Transverse colon (tissue), 4 donors: ENCODE measurements around the gene NUP214. TPM values are rescaled to one million over a fixed set of nuclear protein-coding genes. Genes with fewer than 3 reads are reported as not detected.
"Not testable (repeated sequence)": the region's sequence is repeated elsewhere in the genome, so short reads cannot be mapped to it uniquely, and the experiment has no call there.

Experiments
- DNase-seq: peaks from one replicate; pipeline ENCODE4 v3.0.0-alpha.2; 2019
- H3K27ac ChIP-seq, 4 donors: fragments of 200-600 bp; sonication (generic); 2 replicates each; pipeline ENCODE4 v1.5.1; 2016 to 2018; ENCODE audit warnings: inconsistent platforms in 4 of 4
- H3K27me3 ChIP-seq: fragments of 200-600 bp; sonication (generic); 2 replicates; pipeline ENCODE4 v1.5.1; 2017; ENCODE audit warnings: inconsistent platforms
- H3K36me3 ChIP-seq, 4 donors: fragments of 200-600 bp; sonication (generic); 2 replicates each; pipeline ENCODE4 v1.5.1; 2017 to 2019; ENCODE audit warnings: inconsistent platforms in 4 of 4
- H3K4me1 ChIP-seq, 4 donors: fragments of 200-600 bp; sonication (generic); 2 replicates each; pipeline ENCODE4 v1.5.1; 2017 to 2020; ENCODE audit warnings: inconsistent platforms in 4 of 4
- H3K4me3 ChIP-seq, 4 donors: fragments of 200-600 bp; sonication (generic); 1 replicate in 1 of 4; 2 replicates in 3 of 4; pipeline versions ENCODE4 v1.5.1 to v1.6.1; 2017 to 2019; ENCODE audit warnings: inconsistent platforms in 4 of 4
- H3K9me3 ChIP-seq, 2 donors: fragments of 200-600 bp; sonication (generic); 2 replicates each; pipeline ENCODE4 v1.5.1; 2017 to 2019; ENCODE audit warnings: inconsistent platforms in 2 of 2
- EP300 ChIP-seq: sonication (generic); formaldehyde crosslinking; IDR thresholded peaks from one replicate; pipeline ENCODE4 v1.6.1; 2017; ENCODE audit warnings: antibody characterized with exemption, low read depth
- POLR2A ChIP-seq: fragments of 450-650 bp; IDR thresholded peaks from one replicate; pipeline ENCODE4 v1.6.1; 2016; ENCODE audit warnings: antibody characterized with exemption, mild to moderate bottlenecking, moderate library complexity
- POLR2AphosphoS5 ChIP-seq, 3 donors: sonication (generic); formaldehyde crosslinking; IDR thresholded peaks; one replicate each; pipeline ENCODE4 v1.6.1; 2016; ENCODE audit warnings: antibody characterized with exemption in 3 of 3
- WGBS, 2 donors: methylation state at CpG; one replicate each; pipeline ENCODE4 v1.1.5; 2018; ENCODE audit warnings: low coverage in 1 of 2; 5-methylcytosine and 5-hydroxymethylcytosine counted together
- in situ Hi-C, 4 donors: fragments of 200-750 bp; cut with MboI; loops; one replicate each; pipeline versions ENCODE4 v1.15.0 to v1.15.1; 2017; ENCODE audit warnings: low sequenced_read_pairs in 3 of 4, low pct_ligation_motif_present in 1 of 4, low pct_unique_long_range_greater_than_20kb in 1 of 4
- intact Hi-C: fragments of 100-400 bp; cut with DNase I; formaldehyde crosslinking; loops from one replicate; pipeline ENCODE4 v1.15.1; 2023; ENCODE audit warnings: low total_unique reads
- total RNA-seq, 4 donors: library from RNA; depleted of rRNA; stranded (reverse); fragments of >200 nt; gene quantifications; one replicate each; pipeline ENCODE4 v1.1.0, GENCODE V29; 2016
- TF ChIP-seq, protein P1 (sequence below), 5 experiments: fragments of 200-600 bp in 3 of 5; fragments of 450-650 bp in 2 of 5; sonication (generic) in 3 of 5; IDR thresholded peaks; 1 replicate in 2 of 5; 2 replicates in 3 of 5; pipeline ENCODE4 v1.5.1; 2016 to 2017; ENCODE audit warnings: antibody characterized with exemption in 5 of 5, inconsistent platforms in 3 of 5, mild to moderate bottlenecking in 2 of 5, moderate library complexity in 1 of 5

The NUP214 gene
- total RNA-seq, 4 donors from 2014 or later = 48.3 to 152 (median 85.9) TPM

DNA sequence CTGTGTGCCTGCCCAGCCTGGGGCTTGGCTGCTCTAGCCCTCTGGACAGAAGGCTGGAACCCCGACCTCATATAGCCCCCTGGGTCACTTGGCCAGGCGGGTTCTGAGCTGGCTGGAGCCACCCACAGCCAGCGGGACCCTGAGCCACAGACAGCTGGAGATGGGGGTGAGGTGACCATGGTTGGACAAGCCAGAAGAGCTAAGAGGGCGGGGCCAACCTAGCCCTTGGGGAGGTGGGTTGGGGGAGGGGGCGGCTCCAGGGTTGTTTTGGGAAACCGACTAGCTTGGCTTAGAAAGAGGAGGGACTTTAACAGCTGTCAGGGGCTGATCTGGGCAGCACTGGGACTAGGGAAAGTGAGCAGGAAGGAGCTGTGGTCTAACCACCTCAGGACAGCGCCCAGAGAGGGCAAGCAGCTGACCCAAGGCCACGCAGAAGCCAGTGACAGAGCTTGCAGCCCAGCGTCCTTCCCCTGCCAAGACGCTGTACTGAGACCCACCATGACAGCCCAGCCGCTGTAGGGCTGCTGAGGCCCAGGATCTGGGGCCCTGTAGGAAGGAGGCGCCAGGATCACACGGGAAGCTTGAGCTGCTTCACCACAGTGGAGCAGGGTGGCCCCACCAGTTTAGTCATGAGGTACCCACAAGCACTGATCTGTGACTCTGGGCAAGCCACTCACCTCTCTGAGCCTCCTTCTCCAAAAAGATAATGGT lies 26.8 kb upstream of the NUP214 start:
- 71% methylated on average over 8 of the region's 13 CpGs; no CpG with 5 or more reads in 1 of the 2 donors for WGBS, 2 donors
- intact Hi-C loops = no loop called here
- DNase-seq = no peak
- TF ChIP-seq, protein P1, sequence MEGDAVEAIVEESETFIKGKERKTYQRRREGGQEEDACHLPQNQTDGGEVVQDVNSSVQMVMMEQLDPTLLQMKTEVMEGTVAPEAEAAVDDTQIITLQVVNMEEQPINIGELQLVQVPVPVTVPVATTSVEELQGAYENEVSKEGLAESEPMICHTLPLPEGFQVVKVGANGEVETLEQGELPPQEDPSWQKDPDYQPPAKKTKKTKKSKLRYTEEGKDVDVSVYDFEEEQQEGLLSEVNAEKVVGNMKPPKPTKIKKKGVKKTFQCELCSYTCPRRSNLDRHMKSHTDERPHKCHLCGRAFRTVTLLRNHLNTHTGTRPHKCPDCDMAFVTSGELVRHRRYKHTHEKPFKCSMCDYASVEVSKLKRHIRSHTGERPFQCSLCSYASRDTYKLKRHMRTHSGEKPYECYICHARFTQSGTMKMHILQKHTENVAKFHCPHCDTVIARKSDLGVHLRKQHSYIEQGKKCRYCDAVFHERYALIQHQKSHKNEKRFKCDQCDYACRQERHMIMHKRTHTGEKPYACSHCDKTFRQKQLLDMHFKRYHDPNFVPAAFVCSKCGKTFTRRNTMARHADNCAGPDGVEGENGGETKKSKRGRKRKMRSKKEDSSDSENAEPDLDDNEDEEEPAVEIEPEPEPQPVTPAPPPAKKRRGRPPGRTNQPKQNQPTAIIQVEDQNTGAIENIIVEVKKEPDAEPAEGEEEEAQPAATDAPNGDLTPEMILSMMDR (IDR thresholded peaks at IDR 0.05) = no peak
- no peak for TF ChIP-seq POLR2AphosphoS5 (IDR thresholded peaks at IDR 0.05)
- TF ChIP-seq EP300 = no peak
- no peak for TF ChIP-seq POLR2A
- Histone ChIP-seq H3K4me3 (no peak overlapping the region), H3K36me3 (no peaks in the 10 kb centered on the region), H3K9me3 (no peaks in the 10 kb centered on the region), H3K4me1 (peaks cover 0 to 16% (median 10%) of the 10 kb centered on the region in 4 donors), H3K27ac (no peak overlapping the region), H3K27me3 (peaks cover 45% of the 10 kb centered on the region)
- in situ Hi-C loops = no loop called here

DNA sequence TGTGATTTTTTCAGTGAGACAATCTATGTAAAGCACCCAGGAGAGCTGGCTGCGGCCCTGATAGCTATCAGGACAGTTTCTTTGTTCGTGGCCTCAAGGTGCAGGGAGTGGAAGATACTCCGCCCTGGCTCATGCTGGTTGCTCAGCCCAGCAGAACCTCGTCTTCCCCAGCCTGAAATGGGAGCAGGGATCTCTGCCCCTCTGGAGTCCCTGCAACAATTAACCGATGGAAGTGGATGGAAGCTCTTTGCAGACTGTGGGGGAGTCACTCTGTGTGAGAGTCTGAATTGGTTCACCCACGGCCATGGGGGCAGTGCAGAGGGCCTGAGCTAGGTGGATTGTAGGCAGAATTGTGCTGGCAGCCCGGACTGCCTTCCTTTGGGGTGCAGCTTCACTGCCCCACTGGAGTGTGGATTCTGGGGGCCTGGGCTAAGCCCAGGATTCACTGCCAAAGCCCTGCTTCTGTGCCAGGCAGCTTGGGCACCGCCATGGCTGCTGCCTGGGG lies 26.2 kb upstream of the NUP214 start:
- intact Hi-C loops = no loop called here
- H3K4me3 ChIP-seq = no peak overlapping the region
- in situ Hi-C loops = no loop called here
- no peaks in the 10 kb centered on the region for H3K36me3 ChIP-seq
- H3K27ac ChIP-seq = no peak overlapping the region
- WGBS, 2 donors = 83% methylated on average over 8 of the region's 8 CpGs; no CpG with 5 or more reads in 1 of the 2 donors
- H3K27me3 ChIP-seq = peaks cover 40% of the 10 kb centered on the region
- H3K9me3 ChIP-seq = no peaks in the 10 kb centered on the region
- DNase-seq = no peak
- peaks cover 0 to 16% (median 10%) of the 10 kb centered on the region in 4 donors for H3K4me1 ChIP-seq
- TF ChIP-seq POLR2A (no peak), EP300 (no peak), POLR2AphosphoS5 (IDR thresholded peaks at IDR 0.05) (no peak)
- TF ChIP-seq, protein P1 (IDR thresholded peaks at IDR 0.05) = no peak

DNA sequence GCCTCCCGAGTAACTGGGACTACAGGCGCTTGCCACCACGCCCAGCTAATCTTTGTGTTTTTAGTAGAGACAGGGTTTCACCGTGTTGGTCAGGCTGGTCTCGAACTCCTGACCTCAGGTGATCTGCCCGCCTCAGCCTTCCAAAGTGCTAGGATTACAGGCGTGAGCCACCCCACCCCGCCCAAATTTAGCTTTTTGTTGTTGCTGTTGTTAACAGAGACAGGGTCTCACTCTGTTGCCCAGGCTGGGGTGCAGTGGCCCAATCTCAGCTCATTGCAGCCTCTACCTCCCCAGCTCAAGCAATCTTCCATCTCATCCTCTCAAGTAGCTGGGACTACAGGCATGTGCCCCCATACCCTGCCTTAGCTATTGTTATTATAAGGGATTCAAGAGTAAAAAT lies 25.5 kb upstream of the NUP214 start:
- DNase-seq, intact Hi-C loops, H3K27ac ChIP-seq, in situ Hi-C loops, H3K9me3 ChIP-seq, H3K36me3 ChIP-seq, H3K4me3 ChIP-seq: not testable (repeated sequence)
- WGBS, 2 donors = 95 to 100% methylated on average over 1 to 8 of the region's 8 CpGs
- Histone ChIP-seq H3K4me1 (peaks cover 0 to 16% (median 10%) of the 10 kb centered on the region in 4 donors), H3K27me3 (peaks cover 33% of the 10 kb centered on the region)

DNA sequence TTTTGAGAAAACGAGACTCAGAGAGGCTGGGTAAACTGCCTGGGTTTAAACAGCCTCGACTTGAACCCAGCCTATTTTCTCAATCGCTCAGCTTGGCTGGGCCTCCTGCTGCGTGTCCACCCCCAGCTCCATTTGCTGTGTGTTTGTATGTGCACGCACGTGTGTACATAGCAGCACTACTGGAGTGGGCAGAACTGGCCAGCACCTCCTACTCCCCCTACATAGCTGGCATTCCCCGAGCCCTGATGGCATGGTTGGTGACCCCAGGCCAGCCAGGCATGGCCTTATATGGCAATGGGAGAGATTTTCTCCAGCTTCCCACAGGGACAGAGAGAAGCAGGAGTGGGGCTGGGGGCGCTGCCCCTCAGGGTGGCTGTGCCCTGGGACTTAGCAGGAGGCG lies 24.9 kb upstream of the NUP214 start:
- H3K4me1 ChIP-seq = peaks cover 0 to 16% (median 10%) of the 10 kb centered on the region in 4 donors
- H3K4me3 ChIP-seq = no peak overlapping the region
- intact Hi-C loops (no loop called here), in situ Hi-C loops (no loop called here)
- H3K36me3 ChIP-seq = no peaks in the 10 kb centered on the region
- WGBS, 2 donors = 85 to 100% methylated on average over 1 to 9 of the region's 9 CpGs
- no peak overlapping the region for H3K27ac ChIP-seq
- no peak for TF ChIP-seq EP300
- TF ChIP-seq, protein P1 (IDR thresholded peaks at IDR 0.05) = no peak
- TF ChIP-seq POLR2A = no peak
- TF ChIP-seq POLR2AphosphoS5 (IDR thresholded peaks at IDR 0.05) = no peak
- no peaks in the 10 kb centered on the region for H3K9me3 ChIP-seq
- DNase-seq = no peak
- H3K27me3 ChIP-seq = peaks cover 27% of the 10 kb centered on the region
